Activated T-cell treated with anti-CD3 and anti-CD28 coated beads, Interleukin-2, amount 50 U/mL, for 72 hours (primary cell): Measurements from ENCODE around the gene FAM83B. TPM values are rescaled to one million over a fixed set of nuclear protein-coding genes. Genes with fewer than 3 reads are reported as not detected.
"Not testable (repeated sequence)": the region's sequence is repeated elsewhere in the genome, so short reads cannot be mapped to it uniquely, and the experiment has no call there.

Experiments
- ATAC-seq, 2 donors: fragments of 150-1000 bp; cut with Tn5 transposase; replicated peaks in 1 of 2; 2 replicates each; pipeline ENCODE4 v1.10.0; 2021; ENCODE audit warnings: moderate library complexity in 2 of 2, mild to moderate bottlenecking in 1 of 2
- DNase-seq, 2 donors: peaks; one replicate each; pipeline ENCODE4 v3.0.0; 2021 to 2022; ENCODE audit warnings: mixed read lengths in 1 of 2
- H3K27ac Mint-ChIP-seq: one replicate; pipeline ENCODE4 v1.8.0; 2022; ENCODE audit warnings: mild to moderate bottlenecking, moderate library complexity, mixed read lengths
- H3K27me3 Mint-ChIP-seq: one replicate; pipeline ENCODE4 v1.8.0; 2022; ENCODE audit warnings: low read depth, mixed read lengths
- H3K36me3 Mint-ChIP-seq, 2 donors: one replicate each; pipeline ENCODE4 v1.8.0; 2022; ENCODE audit warnings: mixed read lengths in 2 of 2, mild to moderate bottlenecking in 1 of 2; ENCODE audit not compliant: insufficient read depth in 2 of 2
- H3K4me1 Mint-ChIP-seq: one replicate; pipeline ENCODE4 v1.8.0; 2022; ENCODE audit warnings: low read depth, mixed read lengths
- H3K4me3 Mint-ChIP-seq, 2 donors: one replicate each; pipeline ENCODE4 v1.8.0; 2022; ENCODE audit warnings: mild to moderate bottlenecking in 2 of 2, mixed read lengths in 2 of 2, moderate library complexity in 2 of 2
- H3K9me3 Mint-ChIP-seq, 2 donors: one replicate each; pipeline ENCODE4 v1.8.0; 2022; ENCODE audit warnings: mixed read lengths in 2 of 2
- total RNA-seq, 2 donors: library from RNA; stranded (reverse); gene quantifications; one replicate each; pipeline ENCODE4 v1.2.3, GENCODE V29; 2022

The FAM83B gene
- total RNA-seq, 2 donors from 2014 or later = not detected

GRCh38 chr6:54913211-54913610, 66.6 kb downstream of the FAM83B start:
- Mint-ChIP-seq H3K4me3 (no peak overlapping the region), H3K27me3 (no peaks in the 10 kb centered on the region), H3K36me3 (no peaks in the 10 kb centered on the region), H3K4me1 (no peaks in the 10 kb centered on the region), H3K27ac (no peak overlapping the region), H3K9me3 (peaks cover 4% of the 10 kb centered on the region in 2 donors)
- DNase-seq = no peak
- ATAC-seq = no peak

GRCh38 chr6:54916858-54917257, 70.3 kb downstream of the FAM83B start:
- DNase-seq = no peak
- H3K4me3 Mint-ChIP-seq = no peak overlapping the region
- no peak overlapping the region for H3K27ac Mint-ChIP-seq
- H3K27me3 Mint-ChIP-seq = no peaks in the 10 kb centered on the region
- no peak for ATAC-seq
- H3K4me1 Mint-ChIP-seq = no peaks in the 10 kb centered on the region
- H3K9me3 Mint-ChIP-seq = peaks cover 4 to 6% of the 10 kb centered on the region in 2 donors
- H3K36me3 Mint-ChIP-seq = no peaks in the 10 kb centered on the region

GRCh38 chr6:54920628-54921027, 74.1 kb downstream of the FAM83B start:
- DNase-seq (no peak), ATAC-seq (no peak)
- H3K4me1 Mint-ChIP-seq = no peaks in the 10 kb centered on the region
- no peak overlapping the region for H3K27ac Mint-ChIP-seq
- H3K27me3 Mint-ChIP-seq = no peaks in the 10 kb centered on the region
- no peak overlapping the region for H3K4me3 Mint-ChIP-seq
- H3K9me3 Mint-ChIP-seq = peaks cover 5 to 7% of the 10 kb centered on the region in 2 donors
- H3K36me3 Mint-ChIP-seq = peaks cover 0 to 2% of the 10 kb centered on the region in 2 donors

GRCh38 chr6:54921891-54922290, 75.3 kb downstream of the FAM83B start:
- DNase-seq (no peak), ATAC-seq (no peak)
- Mint-ChIP-seq H3K27me3 (no peaks in the 10 kb centered on the region), H3K4me1 (no peaks in the 10 kb centered on the region), H3K36me3 (peaks cover 0 to 2% of the 10 kb centered on the region in 2 donors), H3K9me3 (peaks cover 2 to 3% of the 10 kb centered on the region in 2 donors), H3K27ac (no peak overlapping the region), H3K4me3 (no peak overlapping the region)

GRCh38 chr6:54929245-54929909, 82.8 kb downstream of the FAM83B start:
- no peaks in the 10 kb centered on the region for H3K4me1 Mint-ChIP-seq

GRCh38 chr6:54932622-54933021, 86.1 kb downstream of the FAM83B start:
- no peak overlapping the region for H3K27ac Mint-ChIP-seq
- H3K27me3 Mint-ChIP-seq = no peaks in the 10 kb centered on the region
- H3K4me3 Mint-ChIP-seq = no peak overlapping the region
- no peaks in the 10 kb centered on the region for H3K4me1 Mint-ChIP-seq
- DNase-seq = no peak
- H3K9me3 Mint-ChIP-seq = peaks cover 6 to 10% of the 10 kb centered on the region in 2 donors
- H3K36me3 Mint-ChIP-seq = peaks cover 1 to 4% of the 10 kb centered on the region in 2 donors
- no peak for ATAC-seq

More at GRCh38 chr6:54929245-54929909, 82.8 kb downstream of the FAM83B start:
- H3K4me3 Mint-ChIP-seq = no peak overlapping the region
- peaks cover 8 to 12% of the 10 kb centered on the region in 2 donors for H3K9me3 Mint-ChIP-seq
- no peak overlapping the region for H3K27ac Mint-ChIP-seq
- H3K36me3 Mint-ChIP-seq = peaks cover 1 to 5% of the 10 kb centered on the region in 2 donors
- DNase-seq (no peak), ATAC-seq (no peak)
- no peaks in the 10 kb centered on the region for H3K27me3 Mint-ChIP-seq

GRCh38 chr6:54935739-54936138, 89.2 kb downstream of the FAM83B start:
- Mint-ChIP-seq H3K27ac (no peak overlapping the region), H3K4me1 (no peaks in the 10 kb centered on the region), H3K9me3 (peaks cover 6 to 16% of the 10 kb centered on the region in 2 donors), H3K27me3 (no peaks in the 10 kb centered on the region), H3K36me3 (peaks cover 4% of the 10 kb centered on the region in 2 donors), H3K4me3 (no peak overlapping the region)
- DNase-seq (no peak), ATAC-seq (no peak)

- H3K27ac Mint-ChIP-seq = no peak overlapping the region
- ATAC-seq = no peak
- no peaks in the 10 kb centered on the region for H3K27me3 Mint-ChIP-seq
- peaks cover 4% of the 10 kb centered on the region in 2 donors for H3K36me3 Mint-ChIP-seq
- DNase-seq = no peak
- H3K9me3 Mint-ChIP-seq = peaks cover 6 to 13% of the 10 kb centered on the region in 2 donors
- H3K4me3 Mint-ChIP-seq = no peak overlapping the region
- H3K4me1 Mint-ChIP-seq = no peaks in the 10 kb centered on the region
These were observed 90.8 kb downstream of the FAM83B start for GRCh38 chr6:54937371-54937770.

GRCh38 chr6:54957698-54958097, 111.1 kb downstream of the FAM83B start:
- H3K36me3 Mint-ChIP-seq = no peaks in the 10 kb centered on the region
- ATAC-seq = no peak
- DNase-seq = no peak
- H3K4me3 Mint-ChIP-seq = no peak overlapping the region
- H3K9me3 Mint-ChIP-seq = peaks cover 0 to 2% of the 10 kb centered on the region in 2 donors
- H3K27me3 Mint-ChIP-seq = no peaks in the 10 kb centered on the region
- no peaks in the 10 kb centered on the region for H3K4me1 Mint-ChIP-seq
- H3K27ac Mint-ChIP-seq = no peak overlapping the region

- Mint-ChIP-seq H3K27ac (no peak overlapping the region), H3K4me1 (no peaks in the 10 kb centered on the region), H3K36me3 (no peaks in the 10 kb centered on the region), H3K9me3 (no peaks in the 10 kb centered on the region), H3K4me3 (no peak overlapping the region), H3K27me3 (no peaks in the 10 kb centered on the region)
- DNase-seq = no peak
- ATAC-seq = no peak
These were observed 111.9 kb downstream of the FAM83B start for GRCh38 chr6:54958446-54958845.

- DNase-seq = no peak
- Mint-ChIP-seq H3K4me1 (no peaks in the 10 kb centered on the region), H3K27ac (no peak overlapping the region), H3K36me3 (no peaks in the 10 kb centered on the region), H3K9me3 (peaks cover 0 to 2% of the 10 kb centered on the region in 2 donors), H3K4me3 (no peak overlapping the region), H3K27me3 (no peaks in the 10 kb centered on the region)
- ATAC-seq = no peak
These were observed 113.2 kb downstream of the FAM83B start for GRCh38 chr6:54959820-54960219.

- DNase-seq, H3K4me1 Mint-ChIP-seq, H3K27me3 Mint-ChIP-seq, H3K36me3 Mint-ChIP-seq, H3K4me3 Mint-ChIP-seq, H3K27ac Mint-ChIP-seq, H3K9me3 Mint-ChIP-seq, ATAC-seq: not testable (repeated sequence)
These were observed 114.8 kb downstream of the FAM83B start for GRCh38 chr6:54961372-54961771.

- no peaks in the 10 kb centered on the region for H3K27me3 Mint-ChIP-seq
- H3K9me3 Mint-ChIP-seq = peaks cover 4 to 5% of the 10 kb centered on the region in 2 donors
- DNase-seq (no peak), ATAC-seq (no peak)
- no peak overlapping the region for H3K4me3 Mint-ChIP-seq
- no peak overlapping the region for H3K27ac Mint-ChIP-seq
- H3K36me3 Mint-ChIP-seq = no peaks in the 10 kb centered on the region
- H3K4me1 Mint-ChIP-seq = no peaks in the 10 kb centered on the region
These were observed 123.8 kb downstream of the FAM83B start for GRCh38 chr6:54970337-54970736.

- Mint-ChIP-seq H3K4me1 (no peaks in the 10 kb centered on the region), H3K36me3 (no peaks in the 10 kb centered on the region), H3K27ac (no peak overlapping the region), H3K27me3 (no peaks in the 10 kb centered on the region), H3K4me3 (no peak overlapping the region), H3K9me3 (peaks cover 4 to 5% of the 10 kb centered on the region in 2 donors)
- DNase-seq (no peak), ATAC-seq (no peak)
These were observed 125.3 kb downstream of the FAM83B start for GRCh38 chr6:54971825-54972224.
